H1 (cell line): ENCODE measurements around the gene MRPL45. TPM values are rescaled to one million over a fixed set of nuclear protein-coding genes. Genes with fewer than 3 reads are reported as not detected.

Source experiments
- CTCF ChIA-PET: fragments of 300-600 bp; sonication (Branson Sonifier 250); formaldehyde crosslinking; loops from one replicate; lab custom pipeline; 2021; ENCODE audit not compliant: partially characterized antibody; lab: Charles Lee
- POLR2A ChIA-PET: fragments of 300-600 bp; sonication (Branson Sonifier 250); formaldehyde crosslinking; loops from one replicate; lab custom pipeline; 2021; ENCODE audit warnings: inconsistent platforms; ENCODE audit not compliant: partially characterized antibody; lab: Charles Lee
- DNase-seq, 2 experiments: peaks; one replicate each; pipeline versions ENCODE4 v3.0.0 to v3.0.0-alpha.2; 2010 to 2022; ENCODE audit warnings: low spot score in 2 of 2, low read depth in 1 of 2, mixed read lengths in 1 of 2
- FAIRE-seq: peaks from 2 replicates; lab custom pipeline; 2011; peaks lifted over from hg19 to GRCh38; lab: Jason Lieb, UNC
- H2AFZ ChIP-seq: 2 replicates; pipeline ENCODE4 v1.8.1; 2012; ENCODE audit warnings: low read length, inconsistent platforms
- H2AK5ac ChIP-seq: 2 replicates; pipeline ENCODE4 v1.6.1; 2013; ENCODE audit warnings: low read depth, low read length
- H2BK120ac ChIP-seq: replicated peaks from 2 replicates; pipeline ENCODE3; 2013; ENCODE audit warnings: low read depth, low read length, inconsistent platforms
- H2BK12ac ChIP-seq: 2 replicates; pipeline ENCODE4 v1.6.1; 2013; ENCODE audit warnings: low read depth, low read length
- H2BK15ac ChIP-seq: 2 replicates; pipeline ENCODE4 v1.6.1; 2013; ENCODE audit warnings: low read length
- H2BK20ac ChIP-seq: 2 replicates; pipeline ENCODE4 v1.6.1; 2013; ENCODE audit warnings: low read length
- H2BK5ac ChIP-seq: 2 replicates; pipeline ENCODE4 v1.6.1; 2013; ENCODE audit warnings: low read depth, low read length
- H3K14ac ChIP-seq: 2 replicates; pipeline ENCODE4 v1.6.1; 2013; ENCODE audit warnings: inconsistent platforms; ENCODE audit not compliant: insufficient read length
- H3K18ac ChIP-seq: 2 replicates; pipeline ENCODE4 v1.6.1; 2013; ENCODE audit warnings: low read length; ENCODE audit errors: extremely low read depth
- H3K23ac ChIP-seq: 2 replicates; pipeline ENCODE4 v1.6.1; 2013; ENCODE audit warnings: inconsistent platforms; ENCODE audit not compliant: insufficient read length
- H3K23me2 ChIP-seq: 2 replicates; pipeline ENCODE4 v1.6.1; 2013; ENCODE audit warnings: low read depth, low read length
- H3K27ac ChIP-seq: 2 replicates; pipeline ENCODE4 v1.6.1; 2011; ENCODE audit warnings: low read depth, low read length, inconsistent platforms
- H3K27me3 ChIP-seq, 4 experiments: replicated peaks in 1 of 4; 1 replicate in 1 of 4; 2 replicates in 3 of 4; pipeline versions ENCODE4 v1.6.1 to v1.8.1; 2011 to 2013; ENCODE audit warnings: low read length in 3 of 4, mild to moderate bottlenecking in 3 of 4, inconsistent platforms in 2 of 4, mixed read lengths in 2 of 4, moderate library complexity in 1 of 4; ENCODE audit not compliant: control insufficient read depth in 3 of 4, insufficient read depth in 3 of 4; ENCODE audit errors: extremely low read depth in 1 of 4
- H3K36me3 ChIP-seq, 4 experiments: 2 replicates each; pipeline versions ENCODE4 v1.6.1 to v1.8.1; 2011 to 2013; ENCODE audit warnings: mild to moderate bottlenecking in 4 of 4, low read length in 3 of 4, moderate library complexity in 2 of 4, control low read depth in 1 of 4, inconsistent platforms in 1 of 4; ENCODE audit not compliant: insufficient read depth in 4 of 4, control insufficient read depth in 2 of 4
- H3K4ac ChIP-seq: replicated peaks from 2 replicates; pipeline ENCODE3; 2013; ENCODE audit warnings: low read length, low read depth, mixed read lengths, inconsistent platforms; ENCODE audit not compliant: insufficient read length
- H3K4me1 ChIP-seq, 4 experiments: replicated peaks in 1 of 4; 1 replicate in 1 of 4; 2 replicates in 3 of 4; pipeline versions ENCODE4 v1.6.1 to v1.8.1; 2011 to 2013; ENCODE audit warnings: low read length in 3 of 4, inconsistent platforms in 2 of 4, mixed read lengths in 1 of 4; ENCODE audit not compliant: insufficient read depth in 4 of 4, control insufficient read depth in 3 of 4
- H3K4me2 ChIP-seq, 2 experiments: 2 replicates each; pipeline versions ENCODE4 v1.6.1 to v1.8.1; 2011 to 2013; ENCODE audit warnings: low read depth in 2 of 2, low read length in 2 of 2, control low read depth in 1 of 2, inconsistent platforms in 1 of 2, mild to moderate bottlenecking in 1 of 2; ENCODE audit not compliant: insufficient read depth in 1 of 2
- H3K4me3 ChIP-seq, 4 experiments: fragments of 200-600, 300-600 bp in 1 of 4; sonication (generic), shearing (Covaris generic), sonication (Bioruptor Twin) in 1 of 4; 2 replicates each; pipeline versions ENCODE4 v1.5.1 to v1.8.1; 2011 to 2016; ENCODE audit warnings: low read length in 4 of 4, low read depth in 3 of 4, control low read depth in 2 of 4, inconsistent platforms in 2 of 4, mild to moderate bottlenecking in 2 of 4, mixed read lengths in 1 of 4, moderate library complexity in 1 of 4; ENCODE audit not compliant: insufficient read depth in 2 of 4; ENCODE audit errors: extremely low read depth in 1 of 4
- H3K56ac ChIP-seq: replicated peaks from 2 replicates; pipeline ENCODE3; 2013; ENCODE audit warnings: low read depth, mild to moderate bottlenecking, mixed read lengths, low read length, inconsistent platforms; ENCODE audit not compliant: insufficient read length
- H3K79me1 ChIP-seq: 2 replicates; pipeline ENCODE4 v1.6.1; 2013; ENCODE audit warnings: low read depth, low read length, control low read depth
- H3K79me2 ChIP-seq, 2 experiments: 2 replicates each; pipeline versions ENCODE4 v1.6.1 to v1.8.1; 2012 to 2013; ENCODE audit warnings: low read length in 2 of 2, mild to moderate bottlenecking in 2 of 2, inconsistent platforms in 1 of 2; ENCODE audit not compliant: insufficient read depth in 2 of 2, control insufficient read depth in 1 of 2
- H3K9ac ChIP-seq, 4 experiments: replicated peaks in 1 of 4; 1 replicate in 1 of 4; 2 replicates in 3 of 4; pipeline versions ENCODE4 v1.6.1 to v1.8.1; 2011 to 2013; ENCODE audit warnings: low read depth in 3 of 4, low read length in 3 of 4, control low read depth in 2 of 4, mild to moderate bottlenecking in 2 of 4, moderate library complexity in 2 of 4, inconsistent platforms in 1 of 4; ENCODE audit errors: extremely low read depth in 1 of 4
- H3K9me3 ChIP-seq, 2 experiments: 2 replicates each; pipeline versions ENCODE4 v1.6.1 to v1.8.1; 2012 to 2013; ENCODE audit warnings: mild to moderate bottlenecking in 2 of 2, moderate library complexity in 2 of 2, control low read depth in 1 of 2, inconsistent platforms in 1 of 2, low read depth in 1 of 2, low read length in 1 of 2, mixed read lengths in 1 of 2; ENCODE audit not compliant: insufficient read depth in 2 of 2
- H4K20me1 ChIP-seq, 2 experiments: replicated peaks in 1 of 2; 2 replicates each; pipeline versions ENCODE3 to v1.8.1; 2011 to 2013; ENCODE audit warnings: inconsistent platforms in 2 of 2, low read length in 2 of 2, mild to moderate bottlenecking in 1 of 2; ENCODE audit not compliant: insufficient read depth in 2 of 2, control insufficient read depth in 1 of 2
- H4K5ac ChIP-seq: 2 replicates; pipeline ENCODE4 v1.6.1; 2013; ENCODE audit warnings: low read length, low read depth, mixed read lengths, inconsistent platforms; ENCODE audit not compliant: insufficient read length
- H4K8ac ChIP-seq: 2 replicates; pipeline ENCODE4 v1.8.0; 2013; ENCODE audit warnings: mild to moderate bottlenecking, moderate library complexity, low read length, inconsistent platforms; ENCODE audit not compliant: insufficient read depth; ENCODE audit errors: extremely low read depth
- H4K91ac ChIP-seq: replicated peaks from 2 replicates; pipeline ENCODE3; 2013; ENCODE audit warnings: low read length, mixed read lengths, inconsistent platforms; ENCODE audit not compliant: insufficient read length
- CTCF ChIP-seq, 3 experiments: IDR thresholded peaks; 1 replicate in 2 of 3; 2 replicates in 1 of 3; pipeline versions ENCODE4 v1.5.1 to v1.6.1; 2011; ENCODE audit warnings: low read length in 3 of 3, mild to moderate bottlenecking in 3 of 3, inconsistent platforms in 2 of 3, low read depth in 1 of 3, moderate library complexity in 1 of 3; ENCODE audit not compliant: insufficient read depth in 1 of 3; ENCODE audit errors: control extremely low read depth in 1 of 3
- EZH2 ChIP-seq: fragments of 200-600 bp; sonication (generic); IDR thresholded peaks from 2 replicates; pipeline ENCODE4 v1.7.1; 2012; ENCODE audit warnings: low read depth, mild to moderate bottlenecking, moderate library complexity, low read length, inconsistent platforms; ENCODE audit not compliant: severe bottlenecking
- RAD21 ChIP-seq, 2 experiments: IDR thresholded peaks in 1 of 2; conservative IDR thresholded peaks in 1 of 2; 2 replicates each; pipeline ENCODE4 v1.6.1; 2011; ENCODE audit warnings: low read depth in 2 of 2, low read length in 2 of 2, improper control_type of control experiment in 1 of 2, inconsistent platforms in 1 of 2, mild to moderate bottlenecking in 1 of 2, moderate library complexity in 1 of 2
- WGBS, 2 experiments: shearing (Covaris generic) in 1 of 2; methylation state at CpG; one replicate each; pipeline versions ENCODE4 v1.1.6 to v1.1.7; 2013 to 2015; ENCODE audit warnings: low lambda C conversion rate in 2 of 2, mixed read lengths in 2 of 2, inconsistent platforms in 1 of 2, low coverage in 1 of 2, missing lambda C conversion rate in 1 of 2; ENCODE audit not compliant: insufficient replicate concordance in 2 of 2, insufficient coverage in 1 of 2, insufficient read length in 1 of 2; ENCODE audit errors: extremely low coverage in 1 of 2, missing lambda C conversion rate in 1 of 2; 5-methylcytosine and 5-hydroxymethylcytosine counted together
- polyA plus RNA-seq, 7 experiments: library from polyadenylated mRNA; depleted of rRNA in 3 of 7; stranded (reverse) in 5 of 7; unstranded in 2 of 7; fragments of >200 nt in 5 of 7; fragments of 200-250 nt in 2 of 7; gene quantifications; 1 replicate in 5 of 7; 2 replicates in 1 of 7; 4 replicates in 1 of 7; pipeline versions ENCODE4 v1.2.1 to v1.2.3, GENCODE V29; 2011 to 2013; ENCODE audit warnings: missing spikeins in 2 of 7, mixed read lengths in 2 of 7
- total RNA-seq: library from RNA; stranded (reverse); fragmentation: NEBNext Ultra II Directional; extraction: Animal tissue kit (Norgen Biotek cat#: 25700); gene quantifications from 2 replicates; pipeline ENCODE4 v1.2.1, GENCODE V29; 2021

MRPL45 gene
- total and polyA plus RNA-seq, 2 of the 8 experiments (the other 6 are each of a cell fraction or from before 2014, with no cell fraction given) = 65.6 to 71.7 TPM

GRCh38 chr17:38322156-38322779, 25.3 kb downstream of the MRPL45 start:
- Histone ChIP-seq H2BK12ac (no peak overlapping the region), H3K18ac (no peak overlapping the region), H3K9ac (no peak overlapping the region), H2BK5ac (no peak overlapping the region), H3K23ac (no peak overlapping the region), H4K5ac (no peak overlapping the region), H3K27ac (no peak overlapping the region), H3K4me1 (peaks cover 0 to 10% (median 7%) of the 10 kb centered on the region in 4 experiments; a peak in 4 of 7 replicates), H3K14ac (no peak overlapping the region), H3K27me3 (no peaks in the 10 kb centered on the region), H2BK15ac (no peak overlapping the region), H4K20me1 (peaks cover 0 to 3% of the 10 kb centered on the region in 2 experiments), H3K4me3 (no peak overlapping the region), H4K8ac (no peak overlapping the region), H2BK120ac (no peak overlapping the region), H4K91ac (no peak overlapping the region), H2AFZ (no peak overlapping the region), H3K36me3 (peaks cover 5 to 30% (median 17%) of the 10 kb centered on the region in 4 experiments), H2BK20ac (no peak overlapping the region), H3K9me3 (no peaks in the 10 kb centered on the region), H2AK5ac (no peak overlapping the region), H3K23me2 (no peaks in the 10 kb centered on the region), H3K4me2 (no peak overlapping the region), H3K4ac (no peak overlapping the region), H3K79me1 (no peaks in the 10 kb centered on the region; the same call in 1 of the 2 replicates), H3K56ac (no peak overlapping the region), H3K79me2 (no peaks in the 10 kb centered on the region)
- FAIRE-seq = no peak
- DNase-seq = peak in 1 of 2 experiments; percentile 91
- no peak for TF ChIP-seq EZH2
- TF ChIP-seq CTCF (IDR thresholded peaks at IDR 0.05; ENCODE audit: control extremely low read depth in 1 of 3, insufficient read depth in 1 of 3, low read depth in 1 of 3, low read length in 3 of 3) = peak; percentile 58 to 80 (median 70); a peak in 3 of 4 replicates
- TF ChIP-seq RAD21 (IDR thresholded peaks at IDR 0.05 in 1 of 2, conservative IDR thresholded peaks at IDR 0.05 in 1 of 2; ENCODE audit: low read depth in 2 of 2, low read length in 2 of 2) = peak in 1 of 2 experiments; percentile 53; a peak in 2 of 4 replicates
- ChIA-PET CTCF (interaction anchor here (0.6 to 14.8 kb wide), 17 partner anchors 9 to 1847 kb away, joined by 3 to 190 read pairs (median 4); no protein-coding TSS in a partner anchor), POLR2A (interaction anchor here (0.9 to 1.5 kb wide), 7 partner anchors 10 to 1839 kb away, joined by 3 to 8 read pairs (median 3); no protein-coding TSS in a partner anchor)
- WGBS, 2 experiments = 38% methylated on average over 7 of the region's 8 CpGs; no CpG with 5 or more reads in 1 of the 2 experiments
